8988T (cell line): ENCODE data around the gene JPH4.

ENCODE experiments used
- DNase-seq: peaks from one replicate; pipeline ENCODE4 v3.0.0; 2011

Gene JPH4

GRCh38 chr14:23522643-23523198 lies 55.9 kb downstream of the JPH4 start:
- DNase-seq: no peak

DNA sequence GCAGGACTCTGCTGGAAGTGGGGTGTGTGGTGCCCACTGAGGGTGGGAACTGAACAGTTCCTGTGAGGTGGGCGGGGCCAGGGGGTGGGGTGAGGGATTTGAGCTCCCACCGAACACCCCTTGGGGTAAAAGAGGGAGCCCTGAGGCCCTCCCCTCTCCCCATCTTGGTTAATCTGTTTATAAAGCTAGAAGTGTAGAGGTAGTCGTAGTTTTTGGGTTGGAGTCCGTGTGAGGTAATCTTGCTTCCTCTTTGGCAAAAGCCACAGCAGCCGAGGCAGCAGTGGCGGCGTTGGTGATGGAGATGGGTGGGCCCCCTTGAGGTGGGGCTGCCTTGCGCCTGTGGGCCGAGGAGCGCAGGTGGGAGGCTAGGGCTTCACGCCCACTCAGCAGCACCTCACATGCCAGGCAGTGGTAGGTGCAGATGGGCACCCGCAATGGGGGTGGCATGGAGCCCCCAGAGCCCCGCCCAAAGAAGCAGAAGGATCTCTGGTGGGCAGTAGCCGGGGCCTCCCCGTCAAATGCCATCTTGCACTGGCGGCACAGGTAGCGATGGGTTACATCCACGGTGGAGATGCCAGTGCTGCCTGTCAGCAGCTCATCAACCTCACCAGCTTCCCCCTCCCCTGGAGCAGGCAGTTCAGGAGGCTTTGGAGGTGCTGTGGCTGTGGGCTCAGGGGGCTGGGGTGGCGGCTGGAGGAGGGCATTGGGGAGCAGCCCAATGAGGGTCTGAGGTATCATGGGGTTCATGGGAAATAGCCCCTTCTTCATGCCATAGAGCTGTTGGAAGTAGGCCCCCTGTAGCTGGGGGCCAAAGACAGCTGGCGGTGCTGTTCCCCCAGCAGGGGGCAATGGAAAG lies 56.6 kb downstream of the JPH4 start:
- no peak for DNase-seq

DNA sequence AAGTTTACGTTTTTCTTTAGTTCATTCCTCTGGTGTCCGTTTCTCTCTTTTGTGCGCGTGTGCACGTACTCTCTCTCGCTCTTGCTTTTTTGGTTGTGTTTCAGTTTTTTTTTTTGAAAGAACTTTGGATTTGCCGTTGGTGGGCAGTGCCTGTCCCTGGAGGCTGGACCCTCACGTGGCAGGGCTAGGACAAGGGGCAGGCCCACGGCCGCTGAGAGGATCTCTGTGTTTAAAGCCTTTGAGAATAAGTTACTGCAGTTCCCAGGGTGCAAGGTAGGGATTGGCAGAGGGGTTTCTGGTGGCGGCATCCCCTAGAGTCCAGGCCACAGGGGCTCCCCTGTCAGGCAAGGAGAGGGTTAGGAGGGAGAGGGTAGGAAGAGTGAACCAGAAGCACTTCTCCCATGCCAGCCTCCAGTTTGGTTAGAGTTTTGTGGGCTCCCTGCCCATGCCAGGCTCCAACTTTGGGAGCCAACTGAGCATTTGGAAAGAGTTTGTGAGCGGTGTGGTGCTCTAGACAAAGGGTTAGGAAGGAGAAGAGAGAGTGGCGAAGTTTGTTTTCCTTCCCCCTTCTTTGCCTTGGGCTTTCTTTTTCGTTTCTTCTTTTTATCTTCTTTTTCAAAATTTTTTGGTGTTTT lies 57.6 kb downstream of the JPH4 start:
- DNase-seq: no peak

- no peak for DNase-seq
Observed at GRCh38 chr14:23518709-23519108, 59.9 kb downstream of the JPH4 start.
